Measurements from ENCODE around the gene DYNC2LI1.
"Not testable (repeated sequence)": the region's sequence is repeated elsewhere in the genome, so short reads cannot be mapped to it uniquely, and the experiment has no call there.

The DYNC2LI1 gene

GRCh38 chr2:43773876-43774613 lies at the start of gene DYNC2LI1:
Gene DYNC2LI1, plus strand, starts transcription at chr2:43774039. Its CDS starts 100 bp downstream, at chr2:43774139.
- peak; percentile 94 for DNase-seq (ENCODE audit: low read depth, low spot score)

GRCh38 chr2:43724728-43725526 lies 48.9 kb upstream of the DYNC2LI1 start:
- peak; percentile 44 for DNase-seq (ENCODE audit: low read depth, low spot score)

GRCh38 chr2:43725711-43726246 lies 48.1 kb upstream of the DYNC2LI1 start:
- no peak for DNase-seq (ENCODE audit: low read depth, low spot score)

GRCh38 chr2:43726961-43727633 lies 46.7 kb upstream of the DYNC2LI1 start:
- DNase-seq (ENCODE audit: low read depth, low spot score): not testable (repeated sequence)

- DNase-seq (ENCODE audit: low read depth, low spot score): no peak
Observed at GRCh38 chr2:43727634-43728014, 46.2 kb upstream of the DYNC2LI1 start.

- no peak for DNase-seq (ENCODE audit: low read depth, low spot score)
Observed at GRCh38 chr2:43729491-43730174, 44.2 kb upstream of the DYNC2LI1 start.

GRCh38 chr2:43731211-43731610 lies 42.6 kb upstream of the DYNC2LI1 start:
- no peak for DNase-seq (ENCODE audit: low read depth, low spot score)

GRCh38 chr2:43736637-43737036 lies 37.2 kb upstream of the DYNC2LI1 start:
- no peak for DNase-seq (ENCODE audit: low read depth, low spot score)

GRCh38 chr2:43737097-43737854 lies 36.6 kb upstream of the DYNC2LI1 start:
- DNase-seq (ENCODE audit: low read depth, low spot score): peak; percentile 19

GRCh38 chr2:43737855-43738254 lies 36.0 kb upstream of the DYNC2LI1 start:
- DNase-seq (ENCODE audit: low read depth, low spot score): no peak

- DNase-seq (ENCODE audit: low read depth, low spot score): no peak
Observed at GRCh38 chr2:43738257-43738656, 35.6 kb upstream of the DYNC2LI1 start.

- DNase-seq (ENCODE audit: low read depth, low spot score): no peak
Observed at GRCh38 chr2:43743706-43744105, 30.1 kb upstream of the DYNC2LI1 start.

- DNase-seq (ENCODE audit: low read depth, low spot score): no peak
Observed at GRCh38 chr2:43745457-43745856, 28.4 kb upstream of the DYNC2LI1 start.

- DNase-seq (ENCODE audit: low read depth, low spot score): no peak
Observed at GRCh38 chr2:43748333-43748732, 25.5 kb upstream of the DYNC2LI1 start.

GRCh38 chr2:43749583-43749982 lies 24.3 kb upstream of the DYNC2LI1 start:
- DNase-seq (ENCODE audit: low read depth, low spot score): no peak

GRCh38 chr2:43751476-43751990 lies 22.3 kb upstream of the DYNC2LI1 start:
- DNase-seq (ENCODE audit: low read depth, low spot score): no peak

- no peak for DNase-seq (ENCODE audit: low read depth, low spot score)
Observed at GRCh38 chr2:43752302-43752701, 21.5 kb upstream of the DYNC2LI1 start.

- DNase-seq (ENCODE audit: low read depth, low spot score): no peak
Observed at GRCh38 chr2:43754180-43754579, 19.7 kb upstream of the DYNC2LI1 start.

- no peak for DNase-seq (ENCODE audit: low read depth, low spot score)
Observed at GRCh38 chr2:43758739-43759138, 15.1 kb upstream of the DYNC2LI1 start.

- no peak for DNase-seq (ENCODE audit: low read depth, low spot score)
Observed at GRCh38 chr2:43759195-43759594, 14.6 kb upstream of the DYNC2LI1 start.

- no peak for DNase-seq (ENCODE audit: low read depth, low spot score)
Observed at GRCh38 chr2:43762286-43762685, 11.6 kb upstream of the DYNC2LI1 start.
